K562 (cell line): ENCODE measurements around the gene NT5C3B. TPM values are rescaled to one million over a fixed set of nuclear protein-coding genes. Genes with fewer than 3 reads are reported as not detected.

Experiments used
- BRD4 ChIP-seq: fragments of 200-600 bp; sonication (generic); IDR thresholded peaks from 2 replicates; pipeline ENCODE4 v1.6.1; 2017; ENCODE audit warnings: inconsistent platforms
- BRD9 ChIP-seq: fragments of 450-650 bp; IDR thresholded peaks from 2 replicates; pipeline ENCODE4 v1.6.1; 2018; ENCODE audit warnings: low read depth; ENCODE audit not compliant: partially characterized antibody
- CEBPB ChIP-seq: fragments of 450-650 bp; IDR thresholded peaks from 2 replicates; pipeline ENCODE4 v1.6.1; 2016; ENCODE audit warnings: missing genetic modification characterization, missing compliant biosample characterization
- CEBPZ ChIP-seq: fragments of 150-350 bp; IDR thresholded peaks from 2 replicates; pipeline ENCODE4 v1.6.1; 2014; ENCODE audit warnings: low read depth, mild to moderate bottlenecking, low read length, borderline replicate concordance
- CREBBP ChIP-seq: IDR thresholded peaks from one replicate; pipeline ENCODE4 v1.6.1; 2012; ENCODE audit warnings: low read depth, mild to moderate bottlenecking, control low read depth, inconsistent platforms, low read length
- ETV5 ChIP-seq: sonication (generic); formaldehyde crosslinking; IDR thresholded peaks from 2 replicates; pipeline ENCODE4 v1.4.0; 2020; ENCODE audit warnings: low read depth, mild to moderate bottlenecking, missing genetic modification reagents
- HEY1 ChIP-seq: fragments of 250-450 bp; sonication (Bioruptor Pico); IDR thresholded peaks from 2 replicates; pipeline ENCODE4 v1.5.0; 2020; ENCODE audit warnings: mild to moderate bottlenecking, moderate library complexity, borderline replicate concordance
- NCOA2 ChIP-seq, 2 experiments: fragments of 450-650 bp; IDR thresholded peaks; 2 replicates each; pipeline ENCODE4 v1.6.1; 2018; ENCODE audit warnings: mild to moderate bottlenecking in 2 of 2, moderate library complexity in 1 of 2; ENCODE audit not compliant: partially characterized antibody in 2 of 2
- NFE2 ChIP-seq: IDR thresholded peaks from 2 replicates; pipeline ENCODE4 v1.6.1; 2014; ENCODE audit warnings: antibody characterized with exemption, low read depth
- NR0B1 ChIP-seq: fragments of 450-650 bp; IDR thresholded peaks from one replicate; pipeline ENCODE4 v1.6.1; 2018; ENCODE audit warnings: mild to moderate bottlenecking, moderate library complexity; ENCODE audit not compliant: partially characterized antibody
- RBFOX2 ChIP-seq: fragments of 200-400 bp; formaldehyde crosslinking; IDR thresholded peaks from 2 replicates; pipeline ENCODE4 v1.6.1; 2017; ENCODE audit warnings: low read depth, mild to moderate bottlenecking, low read length, moderate library complexity
- TEAD1 ChIP-seq, 2 experiments: fragments of 450-650 bp in 1 of 2; sonication (generic) in 1 of 2; formaldehyde crosslinking; IDR thresholded peaks; 2 replicates each; pipeline versions ENCODE4 v1.4.0 to v1.8.0; 2020 to 2022; ENCODE audit warnings: mild to moderate bottlenecking in 2 of 2, missing genetic modification reagents in 1 of 2
- TFE3 ChIP-seq: fragments of 450-650 bp; formaldehyde crosslinking; IDR thresholded peaks from 2 replicates; pipeline ENCODE4 v1.4.0; 2020; ENCODE audit warnings: mild to moderate bottlenecking, mixed read lengths
- THAP7 ChIP-seq: fragments of 250-450 bp; sonication (Bioruptor Pico); IDR thresholded peaks from 2 replicates; pipeline ENCODE4 v1.5.0; 2021
- TOE1 ChIP-seq, 2 experiments: fragments of 450-650 bp in 1 of 2; sonication (generic) in 1 of 2; formaldehyde crosslinking in 1 of 2; IDR thresholded peaks; 2 replicates each; pipeline versions ENCODE4 v1.7.1 to v1.8.0; 2016 to 2022; ENCODE audit warnings: borderline replicate concordance in 2 of 2, mild to moderate bottlenecking in 2 of 2, antibody characterized with exemption in 1 of 2, inconsistent platforms in 1 of 2, low read depth in 1 of 2, missing genetic modification reagents in 1 of 2, moderate library complexity in 1 of 2
- ZBTB17 ChIP-seq: fragments of 450-650 bp; formaldehyde crosslinking; IDR thresholded peaks from 2 replicates; pipeline ENCODE4 v1.4.0; 2020; ENCODE audit warnings: mild to moderate bottlenecking
- ZNF280A ChIP-seq: fragments of 450-650 bp; IDR thresholded peaks from 2 replicates; pipeline ENCODE4 v1.6.1; 2018; ENCODE audit warnings: mild to moderate bottlenecking, low read depth; ENCODE audit not compliant: partially characterized antibody
- polyA plus RNA-seq, 8 experiments: library from polyadenylated mRNA; depleted of rRNA in 4 of 8; stranded (reverse) in 5 of 8; unstranded in 3 of 8; fragments of >200 nt; fragmentation: Nextera tagmentation in 2 of 8; fragmentation: Illumina TruSeq in 1 of 8; extraction: Ambion mirVana in 2 of 8; extraction: Trizol in 1 of 8; gene quantifications; 2 replicates each; pipeline versions ENCODE4 v1.2.1 to v1.2.3, GENCODE V29; 2011 to 2014; ENCODE audit warnings: inconsistent platforms in 1 of 8, missing spikeins in 1 of 8
- total RNA-seq, 7 experiments: library from RNA; depleted of rRNA in 6 of 7; stranded (reverse); fragments of >200 nt in 6 of 7; fragmentation: Illumina TruSeq in 2 of 7; extraction: Trizol in 2 of 7; gene quantifications; 2 replicates each; pipeline versions ENCODE4 v1.2.1 to v1.2.3, GENCODE V29; 2011 to 2021; ENCODE audit warnings: low replicate concordance in 1 of 7

Gene NT5C3B
- total and polyA plus RNA-seq, 9 of the 15 experiments (the other 6 are each of a cell fraction or from before 2014, with no cell fraction given): 2.0 to 166 (median 85.0) TPM

GRCh38 chr17:41864836-41865595, 29.0 kb upstream of the NT5C3B start, which contains the start of gene KLHL11 (continued):
- TF ChIP-seq ZBTB17: no peak
- no peak for TF ChIP-seq NR0B1
- TF ChIP-seq ETV5 (CRISPR knock-in tag): no peak
- no peak for TF ChIP-seq NFE2
- TF ChIP-seq NCOA2 (IDR thresholded peaks at IDR 0.05; ENCODE audit: partially characterized antibody in 2 of 2): no peak
- 0 out of 4 replicates have a peak, but pooled peaks of 1 of the 2 experiments have one; percentile 29 for TF ChIP-seq TEAD1 (CRISPR knock-in tag; IDR thresholded peaks at IDR 0.05)
- no peak for TF ChIP-seq CREBBP
- TF ChIP-seq HEY1 (CRISPR knock-in tag): no peak
- TF ChIP-seq CEBPZ: no peak
- no peak for TF ChIP-seq BRD9
- TF ChIP-seq TOE1 (IDR thresholded peaks at IDR 0.05; ENCODE audit: borderline replicate concordance): no peak
- no peak for TF ChIP-seq TOE1 (CRISPR knock-in tag; IDR thresholded peaks at IDR 0.05; ENCODE audit: borderline replicate concordance, low read depth)
- TF ChIP-seq BRD4: no peak
- no peak for TF ChIP-seq CEBPB (tag)
- 0 out of 2 replicates have a peak, but pooled peaks have one; percentile 56 for TF ChIP-seq THAP7 (CRISPR knock-in tag)
- TF ChIP-seq RBFOX2: peak; percentile 96
- no peak for TF ChIP-seq ZNF280A
- no peak for TF ChIP-seq TFE3 (CRISPR knock-in tag)
